ENCODE measurements around the gene NAV2.
A peak's percentile ranks its signal among the peaks of the same experiment; 100 is the strongest.

NAV2 gene

DNA sequence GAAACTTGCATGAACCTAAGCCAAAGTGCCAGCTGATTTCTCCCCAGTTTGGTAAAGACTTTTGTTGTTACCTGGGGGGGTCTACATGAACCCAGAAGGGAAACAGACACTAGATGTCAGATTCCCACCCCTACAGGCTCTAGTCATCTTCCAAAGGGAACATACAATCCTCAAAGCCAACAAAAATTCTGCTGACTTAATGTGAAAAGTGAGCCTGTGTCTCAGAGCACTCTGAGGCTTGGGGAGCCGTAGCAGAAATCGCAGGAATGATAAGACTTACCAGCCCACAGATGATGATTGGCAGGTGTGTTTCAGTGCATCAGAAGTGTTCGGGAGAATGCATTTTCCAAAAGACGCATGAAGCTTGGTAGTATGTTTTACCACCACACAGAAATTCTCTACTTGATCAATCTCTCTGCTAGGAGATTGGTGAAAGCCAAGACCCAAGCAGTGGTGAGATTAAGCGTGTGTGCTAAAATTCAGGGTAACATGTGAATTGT is 260.5 kb downstream of the NAV2 start:
- no peak for DNase-seq
- WGBS (ENCODE audit: extremely low coverage, insufficient coverage, insufficient read length): no CpG with 5 or more reads among the region's 5 CpGs
- no peak overlapping the region for H3K4me3 ChIP-seq (ENCODE audit: low read depth, low read length)

DNA sequence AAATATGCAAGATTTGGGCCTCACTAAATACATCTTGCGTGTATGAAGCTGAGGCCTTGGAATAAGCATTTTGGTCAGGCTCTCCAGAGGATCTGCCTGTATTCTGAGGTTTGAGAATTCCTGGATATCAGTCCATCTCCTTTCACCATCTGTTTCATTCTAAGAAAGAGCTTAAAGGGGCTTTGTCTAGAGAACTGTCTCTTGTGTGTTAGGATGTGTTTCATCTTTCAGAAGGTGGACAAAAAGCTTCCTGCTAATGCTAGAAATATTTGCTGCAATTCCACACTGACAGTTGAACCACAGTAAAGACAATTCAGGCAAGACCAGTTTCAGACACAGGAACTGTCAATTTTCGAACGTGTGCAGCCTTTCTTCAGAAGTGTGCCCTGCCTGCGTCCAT is 262.2 kb downstream of the NAV2 start:
- Histone ChIP-seq H2BK12ac (ENCODE audit: low read length) (no peak overlapping the region), H3K4me2 (ENCODE audit: low read length) (no peak overlapping the region), H3K18ac (ENCODE audit: low read length) (no peak overlapping the region), H2BK5ac (ENCODE audit: low read depth, low read length, poor library complexity) (no peak overlapping the region), H3K27ac (ENCODE audit: low read depth, low read length) (no peak overlapping the region), H2AK5ac (ENCODE audit: low read length) (no peak overlapping the region), H3K4me3 (ENCODE audit: low read depth, low read length) (no peak overlapping the region), H3K23ac (ENCODE audit: low read length) (no peak overlapping the region), H4K91ac (ENCODE audit: low read depth, low read length) (no peak overlapping the region), H3K14ac (ENCODE audit: low read length) (no peak overlapping the region), H3K4me1 (ENCODE audit: control insufficient read depth in 1 of 2, insufficient read depth in 2 of 2, low read length in 2 of 2) (peaks cover 19 to 28% of the 10 kb centered on the region in 2 experiments), H3K79me2 (ENCODE audit: control insufficient read depth, insufficient read depth, low read length, poor library complexity) (no peaks in the 10 kb centered on the region), H3K4ac (ENCODE audit: low read depth, low read length) (no peak overlapping the region), H3K9me3 (ENCODE audit: insufficient read depth, low read depth, low read length) (no peaks in the 10 kb centered on the region), H2AFZ (ENCODE audit: insufficient read depth, low read length, poor library complexity) (no peak overlapping the region), H3K36me3 (ENCODE audit: control insufficient read depth in 1 of 2, insufficient read depth in 2 of 2, low read length in 2 of 2) (no peaks in the 10 kb centered on the region), H4K8ac (ENCODE audit: low read depth, low read length) (no peak overlapping the region), H3K9ac (ENCODE audit: low read length) (no peak overlapping the region), H3K27me3 (ENCODE audit: insufficient read depth, low read length) (no peaks in the 10 kb centered on the region), H4K12ac (ENCODE audit: low read depth, low read length) (no peak overlapping the region), H2BK120ac (ENCODE audit: insufficient read depth, low read length, poor library complexity) (no peak overlapping the region), H3K79me1 (ENCODE audit: low read length) (peaks cover 9% of the 10 kb centered on the region)
- no CpG with 5 or more reads among the region's 4 CpGs for WGBS (ENCODE audit: extremely low coverage, insufficient coverage, insufficient read length)
- peak in 1 of 2 donors; percentile 44 for DNase-seq

More for the DNA sequence above, 260.5 kb downstream of the NAV2 start:
- no peak overlapping the region for H3K9ac ChIP-seq (ENCODE audit: low read length)
- peaks cover 2% of the 10 kb centered on the region for H3K9me3 ChIP-seq (ENCODE audit: insufficient read depth, low read depth, low read length)
- H2BK120ac ChIP-seq (ENCODE audit: insufficient read depth, low read length, poor library complexity): no peak overlapping the region
- H2BK12ac ChIP-seq (ENCODE audit: low read length): no peak overlapping the region
- no peak overlapping the region for H3K23ac ChIP-seq (ENCODE audit: low read length)
- no peak overlapping the region for H3K4ac ChIP-seq (ENCODE audit: low read depth, low read length)
- H3K18ac ChIP-seq (ENCODE audit: low read length): no peak overlapping the region
- H3K14ac ChIP-seq (ENCODE audit: low read length): no peak overlapping the region
- no peak overlapping the region for H3K27ac ChIP-seq (ENCODE audit: low read depth, low read length)
- no peak overlapping the region for H2BK5ac ChIP-seq (ENCODE audit: low read depth, low read length, poor library complexity)
- peaks cover 11 to 17% of the 10 kb centered on the region in 2 experiments for H3K4me1 ChIP-seq (ENCODE audit: control insufficient read depth in 1 of 2, insufficient read depth in 2 of 2, low read length in 2 of 2)
- H2AK5ac ChIP-seq (ENCODE audit: low read length): no peak overlapping the region
- no peaks in the 10 kb centered on the region for H3K79me2 ChIP-seq (ENCODE audit: control insufficient read depth, insufficient read depth, low read length, poor library complexity)
- H3K79me1 ChIP-seq (ENCODE audit: low read length): peaks cover 6% of the 10 kb centered on the region
- no peak overlapping the region for H4K12ac ChIP-seq (ENCODE audit: low read depth, low read length)
- no peak overlapping the region for H4K91ac ChIP-seq (ENCODE audit: low read depth, low read length)
- no peak overlapping the region for H2AFZ ChIP-seq (ENCODE audit: insufficient read depth, low read length, poor library complexity)
- no peaks in the 10 kb centered on the region for H3K36me3 ChIP-seq (ENCODE audit: control insufficient read depth in 1 of 2, insufficient read depth in 2 of 2, low read length in 2 of 2)
- H3K27me3 ChIP-seq (ENCODE audit: insufficient read depth, low read length): no peaks in the 10 kb centered on the region
- H3K4me2 ChIP-seq (ENCODE audit: low read length): no peak overlapping the region
- H4K8ac ChIP-seq (ENCODE audit: low read depth, low read length): no peak overlapping the region

DNA sequence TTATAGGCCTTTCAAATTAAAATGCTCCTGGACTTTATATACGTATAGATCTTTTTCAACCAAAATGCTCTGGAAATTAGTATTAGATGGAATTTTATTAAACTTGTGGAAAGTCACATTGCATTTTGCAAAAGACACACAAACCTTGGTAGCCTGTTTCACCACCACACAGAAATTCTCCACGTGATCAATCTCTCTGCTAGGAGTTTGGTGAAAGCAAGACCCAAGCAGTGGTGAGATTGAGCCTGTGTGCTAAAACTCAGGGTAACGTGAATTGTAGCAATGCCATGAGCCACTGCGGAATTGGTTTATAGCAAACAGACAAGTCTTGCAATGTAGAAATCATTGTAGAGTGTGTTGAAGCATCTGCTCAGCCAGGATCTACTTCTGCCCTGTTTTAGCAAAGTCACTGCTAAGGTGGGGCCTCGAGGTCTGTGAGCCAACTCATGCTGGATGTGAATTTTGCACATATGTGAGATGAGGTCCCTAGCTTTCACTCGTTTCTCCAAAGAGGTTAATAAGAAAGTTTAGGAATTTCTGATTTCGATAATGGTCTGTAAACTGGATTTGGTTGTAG is 262.9 kb downstream of the NAV2 start:
- H3K14ac ChIP-seq (ENCODE audit: low read length): no peak overlapping the region
- H3K23ac ChIP-seq (ENCODE audit: low read length): no peak overlapping the region
- no peak overlapping the region for H3K9ac ChIP-seq (ENCODE audit: low read length)
- H2AK5ac ChIP-seq (ENCODE audit: low read length): no peak overlapping the region
- H3K4me1 ChIP-seq (ENCODE audit: control insufficient read depth in 1 of 2, insufficient read depth in 2 of 2, low read length in 2 of 2): peaks cover 21 to 28% of the 10 kb centered on the region in 2 experiments
- H3K4me3 ChIP-seq (ENCODE audit: low read depth, low read length): no peak overlapping the region
- no peak overlapping the region for H4K8ac ChIP-seq (ENCODE audit: low read depth, low read length)
- H3K9me3 ChIP-seq (ENCODE audit: insufficient read depth, low read depth, low read length): no peaks in the 10 kb centered on the region
- H3K27ac ChIP-seq (ENCODE audit: low read depth, low read length): no peak overlapping the region
- H2BK12ac ChIP-seq (ENCODE audit: low read length): no peak overlapping the region
- peaks cover 12% of the 10 kb centered on the region for H3K79me1 ChIP-seq (ENCODE audit: low read length)
- no peaks in the 10 kb centered on the region for H3K27me3 ChIP-seq (ENCODE audit: insufficient read depth, low read length)
- no CpG with 5 or more reads among the region's 7 CpGs for WGBS (ENCODE audit: extremely low coverage, insufficient coverage, insufficient read length)
- no peak overlapping the region for H3K4ac ChIP-seq (ENCODE audit: low read depth, low read length)
- no peak overlapping the region for H4K91ac ChIP-seq (ENCODE audit: low read depth, low read length)
- no peak overlapping the region for H3K18ac ChIP-seq (ENCODE audit: low read length)
- no peak overlapping the region for H3K4me2 ChIP-seq (ENCODE audit: low read length)
- H3K79me2 ChIP-seq (ENCODE audit: control insufficient read depth, insufficient read depth, low read length, poor library complexity): no peaks in the 10 kb centered on the region
- DNase-seq: no peak
- H2BK120ac ChIP-seq (ENCODE audit: insufficient read depth, low read length, poor library complexity): no peak overlapping the region
- H3K36me3 ChIP-seq (ENCODE audit: control insufficient read depth in 1 of 2, insufficient read depth in 2 of 2, low read length in 2 of 2): no peaks in the 10 kb centered on the region
- no peak overlapping the region for H2AFZ ChIP-seq (ENCODE audit: insufficient read depth, low read length, poor library complexity)
- no peak overlapping the region for H2BK5ac ChIP-seq (ENCODE audit: low read depth, low read length, poor library complexity)
- H4K12ac ChIP-seq (ENCODE audit: low read depth, low read length): no peak overlapping the region

DNA sequence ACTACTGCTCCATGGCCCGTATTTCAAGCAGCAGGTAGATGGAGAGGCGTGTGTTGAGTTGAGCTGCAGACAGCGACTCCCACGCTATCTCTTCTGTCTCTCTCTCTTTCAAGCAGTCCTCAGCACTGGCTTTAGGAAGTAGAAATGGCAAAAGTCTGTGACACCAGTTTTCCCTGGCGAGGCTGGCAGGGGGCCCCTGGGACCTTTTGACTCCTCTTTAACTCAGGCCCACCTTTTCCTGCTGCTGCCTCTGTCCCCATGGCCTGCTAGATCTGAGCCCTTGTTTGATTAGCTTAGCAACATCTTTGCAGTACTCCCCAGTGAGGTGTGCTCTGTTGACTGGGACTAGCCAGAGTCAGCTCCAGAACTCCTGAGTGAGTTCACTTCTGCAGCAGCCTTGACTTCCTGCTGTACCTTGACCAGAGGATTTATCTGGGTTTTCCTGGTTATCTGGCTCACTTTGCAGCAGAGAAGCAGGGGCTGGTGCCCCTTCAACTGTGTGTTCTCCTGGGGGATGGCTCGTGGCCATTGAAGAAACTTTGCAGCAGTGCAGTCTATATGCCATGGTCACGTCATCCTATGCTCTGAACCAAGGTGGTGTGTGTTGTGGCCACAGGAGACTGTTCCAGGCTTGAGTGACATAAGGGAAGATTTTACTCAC is 263.8 kb downstream of the NAV2 start:
- Histone ChIP-seq H3K14ac (ENCODE audit: low read length) (no peak overlapping the region), H3K23ac (ENCODE audit: low read length) (no peak overlapping the region), H3K79me1 (ENCODE audit: low read length) (peaks cover 14% of the 10 kb centered on the region), H3K27ac (ENCODE audit: low read depth, low read length) (no peak overlapping the region), H3K4me2 (ENCODE audit: low read length) (no peak overlapping the region), H2BK5ac (ENCODE audit: low read depth, low read length, poor library complexity) (no peak overlapping the region), H3K4me1 (ENCODE audit: control insufficient read depth in 1 of 2, insufficient read depth in 2 of 2, low read length in 2 of 2) (peaks cover 25 to 32% of the 10 kb centered on the region in 2 experiments), H2BK120ac (ENCODE audit: insufficient read depth, low read length, poor library complexity) (no peak overlapping the region), H4K8ac (ENCODE audit: low read depth, low read length) (no peak overlapping the region), H2BK12ac (ENCODE audit: low read length) (no peak overlapping the region), H3K18ac (ENCODE audit: low read length) (no peak overlapping the region), H2AK5ac (ENCODE audit: low read length) (no peak overlapping the region), H3K4me3 (ENCODE audit: low read depth, low read length) (peak overlapping the region; percentile 11), H4K91ac (ENCODE audit: low read depth, low read length) (no peak overlapping the region), H2AFZ (ENCODE audit: insufficient read depth, low read length, poor library complexity) (no peak overlapping the region), H3K27me3 (ENCODE audit: insufficient read depth, low read length) (no peaks in the 10 kb centered on the region), H3K79me2 (ENCODE audit: control insufficient read depth, insufficient read depth, low read length, poor library complexity) (no peaks in the 10 kb centered on the region), H3K4ac (ENCODE audit: low read depth, low read length) (no peak overlapping the region), H3K9me3 (ENCODE audit: insufficient read depth, low read depth, low read length) (no peaks in the 10 kb centered on the region), H4K12ac (ENCODE audit: low read depth, low read length) (no peak overlapping the region), H3K36me3 (ENCODE audit: control insufficient read depth in 1 of 2, insufficient read depth in 2 of 2, low read length in 2 of 2) (no peaks in the 10 kb centered on the region), H3K9ac (ENCODE audit: low read length) (no peak overlapping the region)
- DNase-seq: no peak
- no CpG with 5 or more reads among the region's 7 CpGs for WGBS (ENCODE audit: extremely low coverage, insufficient coverage, insufficient read length)

Data from trophoblast cell (in vitro differentiated cells and primary cell).